T-helper 2 cell treated with Interferon-gamma antibody and Interleukin-4, amounts not matched to agents 5 μg/mL and 100 μg/mL, for 36 hours (primary cell): Measurements from ENCODE around the gene MMP26.
"Not testable (repeated sequence)": the region's sequence is repeated elsewhere in the genome, so short reads cannot be mapped to it uniquely, and the experiment has no call there.

Source experiments
- DNase-seq: peaks from one replicate; pipeline ENCODE4 v3.0.0; 2021; ENCODE audit warnings: low spot score
- H3K27ac Mint-ChIP-seq: one replicate; pipeline ENCODE4 v1.8.0; 2021; ENCODE audit warnings: mild to moderate bottlenecking, mixed read lengths
- H3K27me3 Mint-ChIP-seq: one replicate; pipeline ENCODE4 v1.8.0; 2021; ENCODE audit warnings: low read depth, mixed read lengths
- H3K36me3 Mint-ChIP-seq: one replicate; pipeline ENCODE4 v1.8.0; 2021; ENCODE audit warnings: low read depth, mixed read lengths
- H3K4me1 Mint-ChIP-seq: one replicate; pipeline ENCODE4 v1.8.0; 2021; ENCODE audit warnings: low read depth, mixed read lengths
- H3K4me3 Mint-ChIP-seq: one replicate; pipeline ENCODE4 v1.8.0; 2022; ENCODE audit warnings: mild to moderate bottlenecking, moderate library complexity, mixed read lengths
- H3K9me3 Mint-ChIP-seq: one replicate; pipeline ENCODE4 v1.8.0; 2021; ENCODE audit warnings: mixed read lengths

MMP26 gene

DNA sequence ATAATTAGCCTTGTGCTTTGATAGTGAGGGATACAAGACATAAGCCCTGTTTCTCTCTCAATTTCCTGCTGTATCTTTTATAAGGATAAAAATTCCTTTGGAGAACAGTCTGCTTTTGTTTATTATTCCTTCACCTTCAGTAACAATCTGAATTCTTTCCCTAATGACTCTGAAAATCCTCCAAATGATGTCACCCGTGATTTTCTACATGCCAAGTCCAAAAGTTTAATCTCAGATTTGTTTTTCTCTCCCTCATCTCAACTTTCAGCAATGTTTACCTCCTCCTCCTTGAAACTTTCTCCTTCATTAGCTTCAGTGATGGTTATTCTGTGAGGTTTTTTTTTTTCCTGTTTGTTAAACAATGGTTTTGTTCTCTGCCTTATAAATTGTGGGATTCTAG, 9.1 kb upstream of the MMP26 start:
- Mint-ChIP-seq H3K4me3 (no peak overlapping the region), H3K27me3 (peaks cover 2% of the 10 kb centered on the region), H3K27ac (no peak overlapping the region), H3K36me3 (no peaks in the 10 kb centered on the region), H3K4me1 (peaks cover 7% of the 10 kb centered on the region), H3K9me3 (no peaks in the 10 kb centered on the region)
- DNase-seq = no peak

DNA sequence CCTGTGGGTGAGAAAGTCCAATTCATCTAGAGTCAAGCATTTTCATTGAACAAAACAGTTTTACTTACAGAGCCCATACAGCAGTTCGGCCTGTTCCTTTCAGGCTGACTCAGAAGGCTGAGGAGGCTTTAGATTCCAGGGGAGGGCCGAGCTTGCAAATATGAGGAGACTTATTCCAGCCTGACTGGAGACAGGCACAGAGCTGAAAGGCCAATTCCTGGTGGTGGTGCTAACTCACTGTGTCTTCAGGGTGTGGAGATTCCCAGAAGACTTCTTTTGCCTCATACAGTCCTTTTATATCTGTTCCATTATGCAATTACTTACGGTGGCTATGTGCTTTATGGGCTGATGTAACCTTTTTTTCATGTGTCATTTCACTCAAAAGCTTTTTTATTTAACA, 7.0 kb upstream of the MMP26 start, which contains the start of gene OR51E2:
TSS of gene OR51E2 (minus strand) at position 269 of the 400 bp plus-strand sequence. CDS start 15,142 bp downstream, outside the sequence.
- Mint-ChIP-seq H3K4me3 (no peak within 1 kb of the TSS), H3K27ac (no peak within 1 kb of the TSS), H3K36me3 (no peaks in the 10 kb centered on the region), H3K9me3 (no peaks in the 10 kb centered on the region), H3K4me1 (peaks cover 7% of the 10 kb centered on the region), H3K27me3 (peaks cover 2% of the 10 kb centered on the region)
- DNase-seq = no peak

DNA sequence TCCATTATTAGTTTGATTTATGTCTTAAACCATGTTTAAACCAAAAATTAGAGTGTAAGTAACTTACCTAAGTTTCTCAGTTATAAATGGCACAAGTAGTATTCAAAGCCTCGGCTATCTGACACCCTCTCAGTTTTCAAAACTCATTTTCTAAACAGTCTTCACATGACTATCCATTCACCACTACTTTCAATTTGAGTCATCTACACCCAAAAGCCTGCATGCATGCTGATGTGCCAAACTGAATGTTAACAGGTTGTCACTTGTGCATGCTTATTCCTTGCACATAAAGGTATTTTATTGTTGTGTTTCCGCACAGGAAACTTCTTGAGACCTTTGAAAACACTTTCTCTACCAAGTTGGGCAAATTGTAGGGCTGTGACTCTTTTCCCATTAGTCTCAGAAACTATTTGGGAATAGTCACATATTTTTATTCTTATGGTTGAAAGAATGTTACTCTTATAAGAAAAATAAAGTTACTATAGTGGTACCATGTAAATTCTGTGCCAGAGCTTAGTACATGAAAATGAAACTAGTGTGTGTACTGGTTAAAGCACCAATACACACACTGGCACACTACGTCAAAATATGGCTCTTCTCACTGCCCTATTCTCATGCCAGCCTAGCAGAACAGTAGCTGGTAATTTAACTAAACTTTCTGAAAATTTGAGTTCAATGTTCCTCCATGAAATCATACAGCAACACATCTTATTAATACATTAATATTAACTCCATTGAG, 4.7 kb upstream of the MMP26 start:
- DNase-seq = no peak
- Mint-ChIP-seq H3K27ac (no peak overlapping the region), H3K4me1 (peaks cover 7% of the 10 kb centered on the region), H3K36me3 (no peaks in the 10 kb centered on the region), H3K9me3 (no peaks in the 10 kb centered on the region), H3K4me3 (no peak overlapping the region), H3K27me3 (peaks cover 4% of the 10 kb centered on the region)

DNA sequence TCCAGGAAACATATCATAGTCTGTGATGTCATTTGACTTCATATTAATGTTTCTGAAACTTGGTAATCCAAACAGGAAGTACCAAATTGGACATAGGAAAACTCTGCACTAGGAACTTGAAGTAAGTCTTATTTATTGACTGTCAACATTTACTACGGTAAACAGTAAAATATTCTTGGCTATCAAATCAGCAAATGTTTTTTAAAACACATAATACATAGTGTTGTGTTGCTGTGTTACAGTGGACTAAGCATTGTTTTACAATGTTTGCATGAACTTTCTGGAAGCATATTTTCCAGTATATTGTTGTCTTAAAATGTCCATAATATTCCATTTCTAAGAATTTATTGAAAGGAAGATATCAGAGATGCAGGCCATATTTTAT, 4.2 kb upstream of the MMP26 start:
- Mint-ChIP-seq H3K4me3 (no peak overlapping the region), H3K9me3 (no peaks in the 10 kb centered on the region), H3K4me1 (peaks cover 7% of the 10 kb centered on the region), H3K36me3 (no peaks in the 10 kb centered on the region), H3K27ac (no peak overlapping the region), H3K27me3 (peaks cover 4% of the 10 kb centered on the region)
- no peak for DNase-seq

DNA sequence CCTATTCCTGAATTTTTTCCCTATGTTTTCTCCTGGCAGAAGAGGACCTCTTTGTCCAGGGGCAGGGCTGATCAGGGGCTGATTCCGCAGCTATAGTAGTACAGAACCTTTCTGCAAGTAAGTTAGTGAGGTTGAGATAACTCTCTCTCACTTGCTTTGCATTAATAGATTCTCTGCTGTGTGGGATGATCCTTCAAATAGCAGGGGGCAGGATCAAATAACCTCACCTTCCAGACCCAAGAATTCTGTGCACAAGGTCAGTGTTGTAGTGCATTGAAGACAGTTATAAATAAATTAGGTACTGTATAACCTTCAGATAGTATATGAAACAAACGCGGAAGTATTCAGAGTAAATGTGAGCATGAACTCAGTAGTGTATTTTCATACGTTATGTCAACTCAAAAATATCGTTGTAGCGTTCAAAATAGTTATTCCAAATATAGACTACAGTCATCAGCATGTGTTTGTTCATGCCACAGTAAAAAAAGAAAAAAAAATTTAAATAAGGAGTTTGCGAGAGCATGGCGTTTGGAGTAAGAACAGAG, 278 bp downstream of the MMP26 start:
- H3K27me3 Mint-ChIP-seq = peaks cover 8% of the 10 kb centered on the region
- peaks cover 2% of the 10 kb centered on the region for H3K4me1 Mint-ChIP-seq
- H3K4me3 Mint-ChIP-seq = no peak overlapping the region
- DNase-seq = no peak
- no peaks in the 10 kb centered on the region for H3K9me3 Mint-ChIP-seq
- no peaks in the 10 kb centered on the region for H3K36me3 Mint-ChIP-seq
- no peak overlapping the region for H3K27ac Mint-ChIP-seq

DNA sequence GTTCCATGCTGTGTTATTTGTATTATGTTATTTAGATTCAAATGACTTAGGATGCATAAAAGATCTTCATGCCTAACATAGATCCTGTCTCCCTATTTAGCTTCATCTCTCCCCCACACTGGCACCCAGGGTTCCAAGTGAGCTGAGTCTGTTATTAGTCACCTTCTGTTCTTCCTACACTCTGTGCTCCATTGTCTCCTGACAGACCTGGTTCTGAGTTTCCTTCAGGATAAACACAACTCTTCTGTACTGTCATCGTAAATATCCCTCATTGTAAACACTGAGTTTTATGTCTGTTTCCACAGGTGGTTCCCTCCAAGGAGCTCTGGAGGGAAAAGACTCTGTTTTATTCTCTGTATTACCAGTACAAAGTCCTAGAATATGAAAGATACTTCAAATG, 8.7 kb downstream of the MMP26 start:
- H3K9me3 Mint-ChIP-seq = no peaks in the 10 kb centered on the region
- H3K36me3 Mint-ChIP-seq = no peaks in the 10 kb centered on the region

DNA sequence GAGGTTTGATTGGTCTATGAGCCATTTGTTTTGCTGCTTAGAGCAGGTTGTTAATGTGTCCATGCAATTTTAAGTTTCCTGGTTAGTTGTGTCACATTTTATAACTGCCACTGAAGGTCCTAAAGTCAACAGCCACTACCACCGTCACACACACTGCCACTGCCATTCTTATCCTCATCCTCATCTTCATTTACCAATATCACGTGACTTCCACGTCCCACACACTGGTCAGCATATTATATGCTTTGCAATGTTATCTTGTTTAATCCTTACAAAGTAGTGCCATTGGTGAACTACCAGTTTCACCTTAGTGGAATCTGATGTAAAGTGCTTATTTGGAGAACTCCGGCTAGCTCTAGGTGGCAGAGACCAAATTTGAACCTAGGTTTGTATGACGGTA, 9.7 kb downstream of the MMP26 start:
- H3K9me3 Mint-ChIP-seq = no peaks in the 10 kb centered on the region
- no peaks in the 10 kb centered on the region for H3K36me3 Mint-ChIP-seq
- no peak overlapping the region for H3K4me3 Mint-ChIP-seq
- H3K27ac Mint-ChIP-seq = no peak overlapping the region
- DNase-seq = no peak
- peaks cover 2% of the 10 kb centered on the region for H3K27me3 Mint-ChIP-seq
- H3K4me1 Mint-ChIP-seq = no peaks in the 10 kb centered on the region

More for the DNA sequence above, 8.7 kb downstream of the MMP26 start:
- no peaks in the 10 kb centered on the region for H3K4me1 Mint-ChIP-seq
- H3K4me3 Mint-ChIP-seq = no peak overlapping the region
- H3K27ac Mint-ChIP-seq = no peak overlapping the region
- no peak for DNase-seq
- H3K27me3 Mint-ChIP-seq = peaks cover under 1% of the 10 kb centered on the region

DNA sequence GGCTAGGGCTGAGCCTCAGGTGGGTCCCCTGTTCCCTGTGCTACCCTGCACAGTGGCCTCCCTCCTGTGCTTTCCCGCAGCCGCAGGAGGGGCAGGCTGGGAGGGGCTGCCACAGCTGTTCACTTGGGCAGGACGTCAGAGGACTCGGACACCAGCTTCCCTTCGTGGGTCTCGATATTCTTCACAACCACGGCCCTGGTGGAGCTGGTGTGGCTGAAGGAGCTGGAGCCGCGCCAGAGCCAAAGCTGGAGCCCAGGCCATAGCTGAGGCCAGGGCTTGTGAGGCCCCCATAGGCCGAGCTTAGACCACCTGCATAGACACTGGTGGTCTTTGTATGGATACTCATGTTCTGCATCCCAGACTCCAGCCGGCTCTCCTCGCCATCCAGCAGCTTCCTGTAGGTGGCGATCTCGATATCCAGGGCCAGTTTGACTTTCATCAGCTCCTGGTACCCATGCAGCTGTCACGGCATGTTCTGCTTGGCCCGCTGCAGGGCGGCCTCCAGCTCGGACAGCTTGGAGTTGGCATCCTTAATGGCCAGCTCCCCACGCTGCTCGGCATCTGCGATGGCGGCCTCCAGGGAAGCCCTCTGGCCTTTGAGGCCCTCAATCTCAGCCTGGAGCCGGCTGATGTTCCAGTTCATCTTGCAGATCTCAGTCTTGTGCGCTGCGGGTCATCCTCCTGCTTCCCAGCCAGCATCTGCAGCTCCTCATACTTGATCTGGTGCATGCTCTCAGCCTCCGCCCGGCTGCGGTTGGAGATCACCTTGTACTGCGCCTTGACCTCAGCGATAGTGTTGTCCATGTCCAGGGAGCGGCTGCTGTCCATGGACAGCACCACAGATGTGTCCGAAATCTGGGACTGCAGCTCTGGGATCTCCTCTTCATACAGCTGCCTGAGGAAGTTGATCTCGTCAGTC, 18.3 kb downstream of the MMP26 start:
- DNase-seq, H3K36me3 Mint-ChIP-seq, H3K4me1 Mint-ChIP-seq, H3K9me3 Mint-ChIP-seq, H3K27me3 Mint-ChIP-seq, H3K4me3 Mint-ChIP-seq, H3K27ac Mint-ChIP-seq: not testable (repeated sequence)

DNA sequence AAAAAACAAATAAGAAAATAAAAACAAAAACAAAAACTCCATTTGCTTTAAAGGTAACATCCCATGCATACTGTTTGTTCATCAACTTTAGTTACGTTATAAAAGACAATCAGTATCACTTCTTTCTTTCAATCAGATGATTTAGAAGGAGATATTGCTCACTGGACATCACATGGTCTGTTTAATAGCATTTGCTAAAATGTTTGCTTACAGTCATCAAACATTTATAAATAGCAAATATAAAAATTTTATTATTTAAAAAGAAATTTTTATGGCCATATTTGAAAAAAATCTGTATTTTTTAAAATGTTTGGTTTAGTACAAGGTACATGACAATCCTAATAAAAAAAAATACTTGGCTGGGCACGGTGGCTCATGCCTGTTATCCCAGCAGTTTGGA, 22.6 kb downstream of the MMP26 start:
- no peak for DNase-seq
- Mint-ChIP-seq H3K27me3 (no peaks in the 10 kb centered on the region), H3K4me1 (no peaks in the 10 kb centered on the region), H3K4me3 (no peak overlapping the region), H3K27ac (no peak overlapping the region), H3K9me3 (no peaks in the 10 kb centered on the region), H3K36me3 (no peaks in the 10 kb centered on the region)

DNA sequence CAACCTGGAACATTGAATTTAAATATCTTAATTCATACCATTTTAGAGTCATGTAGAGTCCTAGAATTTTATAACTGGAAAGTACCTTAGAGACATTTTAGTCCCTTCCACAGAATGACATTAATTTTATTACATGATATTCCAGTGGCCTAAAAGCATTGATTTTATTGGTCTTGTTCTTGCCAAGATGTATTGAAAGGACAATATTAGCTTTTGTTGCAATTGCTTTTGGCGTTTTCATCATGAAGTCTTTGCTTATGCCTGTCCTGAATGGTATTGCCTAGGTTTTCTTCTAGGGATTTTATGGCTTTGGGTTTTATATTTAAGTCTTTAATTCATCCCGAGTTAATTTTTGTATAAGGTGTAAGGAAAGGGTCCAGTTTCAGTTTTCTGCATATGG, 36.2 kb downstream of the MMP26 start:
- no peak overlapping the region for H3K27ac Mint-ChIP-seq
- H3K27me3 Mint-ChIP-seq = no peaks in the 10 kb centered on the region
- DNase-seq = no peak
- no peaks in the 10 kb centered on the region for H3K4me1 Mint-ChIP-seq
- H3K36me3 Mint-ChIP-seq = no peaks in the 10 kb centered on the region
- H3K4me3 Mint-ChIP-seq = no peak overlapping the region
- no peaks in the 10 kb centered on the region for H3K9me3 Mint-ChIP-seq

DNA sequence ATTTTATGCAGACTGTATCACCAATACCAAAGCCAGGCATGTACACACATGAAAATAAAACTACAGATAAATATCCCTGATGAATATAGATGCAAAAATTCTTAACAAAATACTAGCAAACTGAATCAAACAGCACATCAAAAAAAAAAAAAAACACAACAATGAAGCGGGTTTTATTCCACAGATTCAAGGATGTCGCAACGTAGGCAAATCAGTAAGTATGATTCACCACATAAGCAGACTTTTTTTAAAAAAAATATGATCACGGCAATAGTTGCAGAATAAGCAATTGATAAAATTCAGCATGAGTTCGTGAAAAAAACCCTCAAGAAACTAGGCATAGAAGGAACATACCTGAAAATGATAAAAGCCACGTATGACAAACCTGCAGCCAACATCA, 43.9 kb downstream of the MMP26 start:
- Mint-ChIP-seq H3K27me3 (no peaks in the 10 kb centered on the region), H3K4me3 (no peak overlapping the region)

DNA sequence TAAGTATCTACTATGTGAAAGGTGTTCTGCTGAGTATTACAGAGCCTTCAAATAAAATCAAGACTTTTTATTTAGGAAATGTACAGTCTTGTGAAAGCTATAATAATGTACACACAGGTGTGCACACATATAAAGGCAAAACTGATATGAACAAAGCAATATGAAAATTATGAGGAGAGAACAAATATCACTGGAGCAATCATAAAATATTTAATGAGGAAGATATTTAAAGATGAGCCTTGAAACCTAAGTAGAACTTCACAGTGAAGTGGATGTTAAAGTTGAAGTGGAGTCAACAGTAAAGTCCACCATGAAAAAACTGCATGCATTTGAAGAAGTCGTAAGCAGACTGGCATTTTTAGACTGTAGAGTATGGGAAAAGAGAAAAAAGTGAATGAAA, 46.6 kb downstream of the MMP26 start:
- Mint-ChIP-seq H3K36me3 (no peaks in the 10 kb centered on the region), H3K4me1 (no peaks in the 10 kb centered on the region), H3K4me3 (no peak overlapping the region), H3K27me3 (no peaks in the 10 kb centered on the region), H3K9me3 (no peaks in the 10 kb centered on the region), H3K27ac (no peak overlapping the region)
- DNase-seq = no peak

More for the DNA sequence above, 43.9 kb downstream of the MMP26 start:
- DNase-seq = no peak
- Mint-ChIP-seq H3K36me3 (no peaks in the 10 kb centered on the region), H3K4me1 (no peaks in the 10 kb centered on the region), H3K9me3 (no peaks in the 10 kb centered on the region), H3K27ac (no peak overlapping the region)
